DOHH2 (cell line): ENCODE data around the gene FAM107B.

Source experiments
- H3F3A ChIP-seq: fragments of 200-600 bp; sonication (generic), shearing (Covaris generic); 2 replicates; pipeline ENCODE4 v1.6.0; 2016; ENCODE audit warnings: antibody characterized with exemption, mild to moderate bottlenecking; ENCODE audit not compliant: control insufficient read depth, insufficient read depth
- H3K27ac ChIP-seq: fragments of 200-600 bp; sonication (generic); 2 replicates; pipeline ENCODE4 v1.5.1; 2014; ENCODE audit warnings: low read depth, mild to moderate bottlenecking, low read length, moderate library complexity
- H3K27me3 ChIP-seq: fragments of 200-600 bp; sonication (generic); 2 replicates; pipeline ENCODE4 v1.6.1; 2014; ENCODE audit warnings: mild to moderate bottlenecking, low read length, mixed read lengths; ENCODE audit not compliant: control insufficient read depth
- H3K36me3 ChIP-seq: fragments of 200-600 bp; sonication (generic); 2 replicates; pipeline ENCODE4 v1.6.1; 2014; ENCODE audit warnings: mild to moderate bottlenecking, low read length, moderate library complexity, mixed read lengths; ENCODE audit not compliant: control insufficient read depth
- H3K4me1 ChIP-seq: fragments of 200-600 bp; sonication (generic); 2 replicates; pipeline ENCODE4 v1.6.1; 2014; ENCODE audit warnings: mild to moderate bottlenecking, low read length, mixed read lengths; ENCODE audit not compliant: control insufficient read depth
- H3K4me2 ChIP-seq: fragments of 200-600 bp; sonication (generic); 2 replicates; pipeline ENCODE4 v1.6.0; 2014; ENCODE audit warnings: mild to moderate bottlenecking, low read length, moderate library complexity
- H3K4me3 ChIP-seq: fragments of 200-600 bp; sonication (generic); 2 replicates; pipeline ENCODE4 v1.5.1; 2014; ENCODE audit warnings: mild to moderate bottlenecking, low read length, mixed read lengths
- H3K79me2 ChIP-seq: fragments of 200-600 bp; sonication (generic); 2 replicates; pipeline ENCODE4 v1.6.1; 2014; ENCODE audit warnings: mild to moderate bottlenecking, low read length, mixed read lengths; ENCODE audit not compliant: control insufficient read depth
- H3K9me2 ChIP-seq: fragments of 200-600 bp; sonication (generic); replicated peaks from 2 replicates; pipeline ENCODE4 v1.6.1; 2014; ENCODE audit warnings: mild to moderate bottlenecking, low read length, mixed read lengths; ENCODE audit not compliant: control insufficient read depth
- H3K9me3 ChIP-seq: fragments of 200-600 bp; sonication (generic); 2 replicates; pipeline ENCODE4 v1.6.1; 2014; ENCODE audit warnings: antibody characterized with exemption, low read length, mixed read lengths; ENCODE audit not compliant: control insufficient read depth, insufficient read depth
- H4K20me1 ChIP-seq: fragments of 200-600 bp; sonication (generic); 2 replicates; pipeline ENCODE4 v1.6.0; 2014; ENCODE audit warnings: low read depth, mild to moderate bottlenecking, antibody characterized with exemption, low read length, moderate library complexity; ENCODE audit not compliant: control insufficient read depth, insufficient read depth
- EZH2phosphoT487 ChIP-seq: fragments of 200-600 bp; sonication (generic); IDR thresholded peaks from 2 replicates; pipeline ENCODE4 v1.6.1; 2017; ENCODE audit warnings: borderline replicate concordance, mild to moderate bottlenecking, antibody characterized with exemption, low read length, moderate library complexity, mixed read lengths
- TF ChIP-seq, protein P1 (sequence below): fragments of 200-600 bp; sonication (generic); IDR thresholded peaks from one replicate; pipeline ENCODE4 v1.5.1; 2014; ENCODE audit warnings: antibody characterized with exemption, mild to moderate bottlenecking, low read depth, low read length; ENCODE audit not compliant: poor library complexity, severe bottlenecking

FAM107B gene

DNA sequence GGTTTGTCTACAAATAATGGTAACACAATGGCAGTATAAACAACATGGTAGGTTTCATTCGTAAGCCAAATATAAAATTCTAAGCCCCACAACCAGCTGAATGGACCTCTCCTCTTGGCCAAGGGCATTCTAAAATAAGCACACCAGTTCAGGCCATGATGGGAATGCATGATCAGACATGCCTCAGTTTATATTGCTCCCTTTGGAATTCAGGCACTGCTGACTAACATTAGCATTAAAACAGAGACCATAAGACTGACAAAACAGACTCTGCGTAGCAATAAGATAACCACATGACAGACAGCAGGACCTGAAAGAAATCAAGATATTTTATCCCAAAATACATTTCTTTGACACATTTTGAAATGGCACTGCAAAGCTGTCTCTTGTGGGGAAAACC, 125.8 kb downstream of the FAM107B start:
- no peaks in the 10 kb centered on the region for H3K27me3 ChIP-seq
- H3K79me2 ChIP-seq = peaks cover 6% of the 10 kb centered on the region; the same call in 1 of the 2 replicates
- H4K20me1 ChIP-seq = no peaks in the 10 kb centered on the region
- H3K9me2 ChIP-seq = no peaks in the 10 kb centered on the region
- H3K9me3 ChIP-seq = no peaks in the 10 kb centered on the region
- H3K4me2 ChIP-seq = peak overlapping the region; percentile 93
- peak overlapping the region; percentile 89 for H3K27ac ChIP-seq
- TF ChIP-seq, protein P1, sequence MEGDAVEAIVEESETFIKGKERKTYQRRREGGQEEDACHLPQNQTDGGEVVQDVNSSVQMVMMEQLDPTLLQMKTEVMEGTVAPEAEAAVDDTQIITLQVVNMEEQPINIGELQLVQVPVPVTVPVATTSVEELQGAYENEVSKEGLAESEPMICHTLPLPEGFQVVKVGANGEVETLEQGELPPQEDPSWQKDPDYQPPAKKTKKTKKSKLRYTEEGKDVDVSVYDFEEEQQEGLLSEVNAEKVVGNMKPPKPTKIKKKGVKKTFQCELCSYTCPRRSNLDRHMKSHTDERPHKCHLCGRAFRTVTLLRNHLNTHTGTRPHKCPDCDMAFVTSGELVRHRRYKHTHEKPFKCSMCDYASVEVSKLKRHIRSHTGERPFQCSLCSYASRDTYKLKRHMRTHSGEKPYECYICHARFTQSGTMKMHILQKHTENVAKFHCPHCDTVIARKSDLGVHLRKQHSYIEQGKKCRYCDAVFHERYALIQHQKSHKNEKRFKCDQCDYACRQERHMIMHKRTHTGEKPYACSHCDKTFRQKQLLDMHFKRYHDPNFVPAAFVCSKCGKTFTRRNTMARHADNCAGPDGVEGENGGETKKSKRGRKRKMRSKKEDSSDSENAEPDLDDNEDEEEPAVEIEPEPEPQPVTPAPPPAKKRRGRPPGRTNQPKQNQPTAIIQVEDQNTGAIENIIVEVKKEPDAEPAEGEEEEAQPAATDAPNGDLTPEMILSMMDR = no peak
- TF ChIP-seq EZH2phosphoT487 = no peak
- H3K36me3 ChIP-seq = no peaks in the 10 kb centered on the region
- H3K4me3 ChIP-seq = peak overlapping the region; percentile 72
- peaks cover 30% of the 10 kb centered on the region for H3F3A ChIP-seq
- peaks cover 88% of the 10 kb centered on the region for H3K4me1 ChIP-seq

DNA sequence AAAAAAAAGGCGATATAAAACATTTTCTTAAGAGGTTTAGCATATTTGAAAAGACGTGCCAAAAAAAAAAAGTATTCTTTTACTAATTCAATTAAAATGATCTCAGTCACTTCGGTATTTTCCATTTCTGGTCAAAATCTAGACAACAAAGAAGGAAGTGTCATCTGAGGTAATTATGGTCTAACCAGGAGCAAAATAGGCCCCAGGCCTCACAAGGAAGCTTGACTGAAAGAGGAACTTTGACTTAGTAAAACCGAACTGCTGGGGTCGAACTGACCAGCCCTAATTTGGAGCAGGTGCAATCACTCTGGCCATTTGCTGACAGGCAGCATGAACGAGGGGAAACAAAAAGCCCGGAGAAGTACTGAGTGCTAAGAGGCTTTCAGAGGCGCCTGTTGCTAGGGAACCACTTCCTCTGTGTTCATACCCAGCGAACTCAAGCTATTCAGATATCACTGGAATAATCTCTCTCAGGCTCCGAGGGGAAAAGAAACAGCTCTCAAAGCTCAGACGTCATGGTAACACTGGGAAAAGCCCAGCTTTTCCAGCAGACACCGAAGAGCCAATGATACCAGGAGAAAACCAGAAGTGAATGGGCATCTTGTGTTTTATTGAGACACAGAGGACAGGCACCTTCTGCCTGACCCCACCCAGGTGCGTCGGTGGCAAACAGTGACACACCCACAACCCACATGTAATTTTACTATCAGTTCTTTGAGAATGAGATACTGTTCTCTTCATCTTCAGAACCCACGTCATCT, 126.5 kb downstream of the FAM107B start:
- peaks cover 31% of the 10 kb centered on the region for H3F3A ChIP-seq
- no peaks in the 10 kb centered on the region for H3K9me3 ChIP-seq
- no peaks in the 10 kb centered on the region for H3K9me2 ChIP-seq
- TF ChIP-seq EZH2phosphoT487 = no peak
- TF ChIP-seq, protein P1 = no peak
- H4K20me1 ChIP-seq = no peaks in the 10 kb centered on the region
- H3K4me3 ChIP-seq = peak overlapping the region; percentile 72
- H3K79me2 ChIP-seq = 0 out of 2 replicates have a peak, but pooled peaks cover 3% of the 10 kb centered on the region
- H3K27ac ChIP-seq = peak overlapping the region; percentile 89
- peaks cover 86% of the 10 kb centered on the region for H3K4me1 ChIP-seq
- no peaks in the 10 kb centered on the region for H3K36me3 ChIP-seq
- H3K4me2 ChIP-seq = peak overlapping the region; percentile 93
- H3K27me3 ChIP-seq = no peaks in the 10 kb centered on the region

DNA sequence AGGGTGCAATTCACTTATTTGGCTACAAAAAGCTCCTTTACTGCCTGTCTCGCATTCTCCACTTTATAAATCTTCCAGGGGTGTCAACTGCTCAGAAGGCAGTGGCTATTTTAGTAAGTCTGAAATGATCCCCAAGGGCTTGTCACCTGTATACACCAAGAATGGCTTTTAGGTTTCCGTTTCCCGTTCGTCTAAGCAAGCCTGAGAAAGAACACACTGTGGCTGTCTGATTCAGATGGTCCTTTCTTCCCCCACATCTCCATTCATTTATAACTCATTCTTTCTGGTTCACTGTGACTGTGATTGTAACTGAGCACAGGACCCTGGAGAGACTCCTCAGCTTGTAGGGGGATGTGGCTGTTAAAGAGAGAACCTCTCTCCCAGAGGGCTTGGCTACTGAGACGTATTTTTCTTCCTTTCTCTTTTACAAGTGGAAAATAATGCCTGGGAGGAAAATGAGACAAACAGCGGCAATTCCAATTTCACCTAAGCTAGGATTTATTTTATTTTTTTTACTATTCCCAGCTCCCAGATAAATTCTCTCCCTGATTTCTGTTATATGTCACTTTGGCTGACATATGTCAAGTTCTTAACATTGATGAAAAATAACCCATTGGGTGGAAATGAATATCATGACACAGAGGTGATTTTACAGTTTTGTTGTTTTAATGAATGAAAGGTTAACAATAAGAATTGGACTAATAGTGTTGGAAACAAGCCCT, 129.3 kb downstream of the FAM107B start:
- TF ChIP-seq EZH2phosphoT487 = no peak
- TF ChIP-seq, protein P1 = no peak

More for the DNA sequence above, 129.3 kb downstream of the FAM107B start:
- Histone ChIP-seq H3K27me3 (no peaks in the 10 kb centered on the region), H3K9me3 (no peaks in the 10 kb centered on the region), H3K4me2 (peak overlapping the region; percentile 66), H3K4me3 (peak overlapping the region; percentile 57), H3K79me2 (0 out of 2 replicates have a peak, but pooled peaks cover 3% of the 10 kb centered on the region), H3K36me3 (no peaks in the 10 kb centered on the region), H3K4me1 (peaks cover 69% of the 10 kb centered on the region), H4K20me1 (no peaks in the 10 kb centered on the region), H3K27ac (peak overlapping the region; percentile 81), H3F3A (peaks cover 23% of the 10 kb centered on the region), H3K9me2 (no peaks in the 10 kb centered on the region)
